HG03439 (cell line): ENCODE measurements around the gene OR10V1.
"Not testable (repeated sequence)": the region's sequence is repeated elsewhere in the genome, so short reads cannot be mapped to it uniquely, and the experiment has no call there.

Experiments
- ATAC-seq: cut with Tn5 transposase; IDR thresholded peaks from one replicate; pipeline ENCODE4 v1.9.1; 2021; ENCODE audit warnings: mild to moderate bottlenecking, moderate library complexity; ENCODE audit not compliant: unreplicated experiment

The OR10V1 gene

DNA sequence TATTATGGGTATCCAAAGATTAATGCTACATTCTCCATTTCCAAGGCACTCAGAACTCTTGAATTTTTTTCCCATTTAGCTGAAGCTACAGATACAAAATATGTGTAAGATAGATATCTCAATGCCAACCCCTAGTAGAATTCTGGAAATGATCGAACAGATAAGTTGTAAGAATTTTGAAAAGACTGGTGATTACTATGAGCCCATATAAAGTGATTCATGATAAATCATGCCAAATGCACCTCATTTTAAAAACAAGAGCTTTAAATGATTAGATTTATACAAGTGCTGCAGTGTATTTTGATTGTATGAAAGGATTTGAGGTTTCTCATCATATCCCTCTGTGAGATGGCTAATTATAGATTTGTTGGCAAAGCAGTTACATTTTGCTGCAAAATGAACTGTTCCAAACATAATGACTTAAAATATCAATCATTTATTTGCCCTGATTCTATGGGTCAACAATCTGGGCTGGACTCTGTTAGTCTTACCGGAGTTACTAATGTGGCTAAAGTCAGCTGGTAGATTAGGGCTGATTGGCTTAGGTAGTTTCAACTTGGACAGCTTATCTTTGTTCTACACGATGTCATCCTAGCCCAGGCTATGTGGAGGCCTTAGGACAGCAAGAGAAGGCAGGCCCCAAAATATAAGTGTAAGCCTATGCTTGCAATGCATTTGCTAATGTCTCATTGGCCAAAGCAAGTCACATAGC is 3.4 kb downstream of the OR10V1 start:
- ATAC-seq, result no peak

DNA sequence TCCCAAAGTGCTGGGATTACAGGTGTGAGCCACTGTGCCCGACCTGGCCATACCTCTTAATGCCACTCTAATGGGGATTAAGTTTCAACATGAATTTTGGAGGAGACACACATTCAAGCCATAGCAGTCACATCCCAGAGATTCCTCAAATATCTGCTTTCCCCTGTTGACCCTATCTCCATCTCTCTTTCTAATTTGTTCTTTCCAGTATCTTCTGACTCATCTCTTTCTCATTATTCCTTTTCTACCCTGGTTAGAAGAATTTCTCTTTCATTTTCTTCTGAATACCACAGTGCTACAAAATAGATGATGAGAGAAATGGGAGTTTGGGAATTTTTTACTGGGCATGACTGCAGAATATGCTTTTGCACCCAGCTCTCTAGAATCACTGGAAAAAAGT is 5.1 kb downstream of the OR10V1 start:
- ATAC-seq, result no peak

DNA sequence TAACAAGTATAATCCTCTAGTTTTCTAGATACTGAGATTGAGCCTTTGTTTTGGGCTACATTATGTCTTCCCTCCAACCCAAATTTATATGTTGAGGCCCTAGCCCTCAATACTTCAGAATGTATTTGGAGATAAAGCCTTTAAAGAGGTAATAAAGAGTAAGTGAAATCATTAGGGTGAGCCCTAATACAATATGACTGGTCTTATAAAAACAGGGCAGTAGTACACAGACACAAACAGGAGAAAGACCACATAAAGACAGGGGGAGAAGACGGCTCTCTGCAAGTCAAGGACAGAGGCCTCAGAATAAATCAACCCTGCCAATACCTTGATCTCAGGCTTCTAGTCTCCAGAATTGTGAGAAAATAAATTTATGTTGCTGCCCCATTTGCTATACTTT is 6.3 kb downstream of the OR10V1 start:
- no peak for ATAC-seq

DNA sequence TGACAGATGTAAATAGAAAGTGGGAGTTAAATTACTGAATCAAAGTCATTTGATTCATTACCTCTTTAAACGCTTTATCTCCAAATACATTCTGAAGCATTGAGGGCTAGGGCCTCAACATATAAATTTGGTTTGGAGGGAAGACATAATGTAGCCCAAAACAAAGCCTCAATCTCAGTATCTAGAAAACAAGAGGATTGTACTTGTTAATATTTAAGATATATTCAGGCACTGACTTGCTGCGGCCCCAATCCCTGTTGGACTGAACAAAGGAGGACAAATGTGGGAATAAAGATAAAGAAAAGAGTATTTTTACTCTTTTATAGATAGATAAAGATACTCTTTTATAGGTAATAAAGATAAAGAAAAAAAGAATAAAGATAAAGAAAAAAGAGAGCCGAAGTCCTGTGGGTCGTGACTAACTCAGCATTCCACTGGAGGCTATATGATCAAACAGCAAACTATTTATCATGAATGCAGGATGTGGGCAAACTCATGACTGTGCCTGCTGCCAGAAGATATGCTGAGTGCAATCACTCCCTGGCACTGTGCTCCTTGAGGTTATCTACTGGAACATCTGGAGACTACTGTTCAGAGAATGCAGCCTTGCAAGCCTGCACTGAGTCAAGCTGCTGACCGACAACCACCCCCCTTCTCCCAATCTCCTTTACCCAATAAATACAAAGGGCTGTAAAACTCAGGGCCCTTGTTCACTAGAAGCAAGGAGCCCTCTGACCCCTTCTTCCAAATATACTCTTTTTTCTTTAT is 6.9 kb downstream of the OR10V1 start:
- no peak for ATAC-seq

DNA sequence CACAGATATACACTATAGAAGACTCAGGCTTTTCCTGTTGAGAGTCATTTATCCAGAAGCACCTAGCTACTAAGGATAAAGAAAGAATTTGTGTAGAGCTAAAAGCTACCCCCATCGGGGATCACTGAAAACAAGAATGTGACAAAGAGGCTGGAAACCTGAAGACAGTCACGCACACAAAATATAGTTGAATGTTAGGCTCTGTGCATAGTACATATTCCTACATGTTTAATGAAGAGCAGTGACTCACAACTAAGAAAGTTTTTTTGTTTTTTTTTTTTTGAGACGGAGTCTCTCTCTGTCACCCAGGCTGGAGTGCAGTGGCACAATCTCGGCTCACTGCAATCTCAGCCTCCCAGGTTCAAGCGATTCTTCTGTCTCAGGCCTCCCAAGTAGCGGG is 8.4 kb downstream of the OR10V1 start:
- ATAC-seq, result no peak

DNA sequence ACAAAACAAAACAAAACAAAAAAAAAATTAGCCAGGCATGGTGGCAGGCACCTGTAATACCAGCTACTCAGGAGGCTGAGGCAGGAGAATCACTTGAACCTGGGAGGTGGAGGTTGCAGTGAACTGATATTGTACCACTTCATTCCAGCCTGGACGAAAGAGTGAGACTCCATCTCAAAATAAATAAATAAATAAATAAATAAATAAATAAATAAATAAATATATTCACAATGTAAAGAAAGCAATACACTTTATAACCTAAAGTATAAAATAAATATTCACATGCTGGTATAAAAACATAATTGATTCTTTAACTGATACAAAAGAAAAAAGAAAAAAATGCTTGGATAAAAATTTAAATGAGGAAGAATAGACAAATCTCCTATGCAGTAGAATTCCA is 10.1 kb downstream of the OR10V1 start:
- not testable (repeated sequence) for ATAC-seq

DNA sequence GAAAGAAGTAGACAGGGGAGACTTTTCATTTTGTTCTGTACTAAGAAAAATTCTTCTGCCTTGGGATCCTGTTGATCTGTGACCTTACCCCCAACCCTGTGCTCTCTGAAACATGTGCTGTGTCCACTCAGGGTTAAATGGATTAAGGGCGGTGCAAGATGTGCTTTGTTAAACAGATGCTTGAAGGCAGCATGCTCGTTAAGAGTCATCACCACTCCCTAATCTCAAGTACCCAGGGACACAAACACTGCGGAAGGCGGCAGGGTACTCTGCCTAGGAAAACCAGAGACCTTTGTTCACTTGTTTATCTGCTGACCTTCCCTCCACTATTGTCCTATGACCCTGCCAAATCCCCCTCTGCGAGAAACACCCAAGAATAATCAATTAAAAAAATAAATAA is 13.5 kb downstream of the OR10V1 start:
- not testable (repeated sequence) for ATAC-seq

DNA sequence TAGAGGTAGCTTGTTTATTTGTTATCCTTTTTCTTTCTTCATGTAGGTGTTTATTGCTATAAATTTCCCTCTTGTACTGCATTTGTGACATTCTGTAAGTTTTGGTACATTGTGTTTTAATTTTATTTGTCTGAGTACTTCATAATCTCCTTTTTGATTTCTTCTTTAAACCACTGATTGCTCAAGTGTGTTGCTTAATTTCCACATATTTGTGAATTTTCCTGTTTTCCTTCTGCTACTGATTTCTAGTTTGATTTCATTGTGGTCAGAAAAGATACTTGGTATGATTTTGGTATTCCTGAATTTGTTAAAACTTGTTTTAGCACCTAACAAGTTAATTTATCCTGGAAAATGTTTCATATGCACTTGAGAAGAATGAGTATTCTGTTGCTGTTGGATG is 15.1 kb downstream of the OR10V1 start:
- no peak for ATAC-seq

DNA sequence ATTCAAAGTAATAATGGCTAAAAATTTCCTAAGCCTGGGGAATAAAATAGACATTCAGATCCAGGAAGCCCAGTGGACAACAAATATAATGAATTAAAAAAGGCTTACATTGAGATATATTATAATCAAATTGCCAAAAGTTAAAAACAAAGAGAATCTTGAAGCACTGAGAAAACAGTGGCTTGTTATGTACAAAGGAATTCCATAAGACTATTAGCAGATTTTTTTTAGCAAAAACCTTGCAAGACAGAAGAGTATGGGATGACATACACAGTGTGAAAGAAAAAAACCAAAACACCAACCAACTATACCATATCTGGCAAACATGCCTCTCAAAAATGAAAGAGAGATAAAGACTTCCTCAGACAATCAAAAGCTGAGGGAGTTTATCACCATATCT is 20.7 kb downstream of the OR10V1 start:
- ATAC-seq, result no peak

DNA sequence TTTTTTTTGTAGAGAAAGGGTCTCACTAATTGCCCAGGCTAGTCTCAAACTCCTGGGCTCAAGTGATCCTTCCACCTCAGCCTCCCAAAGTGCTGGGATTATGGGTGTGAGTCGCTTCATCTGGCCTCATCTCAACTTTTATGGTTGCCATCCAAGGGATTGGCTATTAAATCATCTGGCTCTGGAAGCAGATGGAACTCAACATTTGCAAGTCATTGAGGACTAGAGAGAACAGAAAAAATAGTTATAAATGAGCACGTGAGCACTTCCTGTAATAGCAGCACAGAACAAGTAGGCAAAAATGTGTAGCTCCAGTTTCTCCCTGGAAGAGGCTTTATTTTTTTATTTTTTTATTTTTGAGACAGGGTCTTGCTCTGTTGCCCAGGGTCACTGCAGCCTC is 22.5 kb downstream of the OR10V1 start:
- no peak for ATAC-seq

DNA sequence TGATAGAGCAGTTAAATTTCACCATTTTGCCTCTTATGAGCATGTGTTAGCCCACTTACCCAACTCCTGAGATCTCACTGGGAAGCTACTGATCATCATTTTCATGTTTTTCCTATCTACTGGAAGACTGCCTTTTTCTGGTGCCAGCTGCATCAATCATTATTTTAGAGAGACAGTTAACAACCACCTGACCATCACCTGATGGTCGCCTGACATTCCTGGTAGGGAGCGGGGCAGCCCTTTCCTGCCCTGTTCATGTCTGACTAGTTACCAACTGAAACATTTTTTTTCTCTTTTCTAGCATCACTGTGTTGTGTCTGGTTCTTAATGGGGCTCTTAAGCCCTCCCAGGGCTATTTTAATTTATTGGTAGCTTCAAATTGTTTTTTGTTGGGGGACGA is 24.6 kb downstream of the OR10V1 start:
- no peak for ATAC-seq

DNA sequence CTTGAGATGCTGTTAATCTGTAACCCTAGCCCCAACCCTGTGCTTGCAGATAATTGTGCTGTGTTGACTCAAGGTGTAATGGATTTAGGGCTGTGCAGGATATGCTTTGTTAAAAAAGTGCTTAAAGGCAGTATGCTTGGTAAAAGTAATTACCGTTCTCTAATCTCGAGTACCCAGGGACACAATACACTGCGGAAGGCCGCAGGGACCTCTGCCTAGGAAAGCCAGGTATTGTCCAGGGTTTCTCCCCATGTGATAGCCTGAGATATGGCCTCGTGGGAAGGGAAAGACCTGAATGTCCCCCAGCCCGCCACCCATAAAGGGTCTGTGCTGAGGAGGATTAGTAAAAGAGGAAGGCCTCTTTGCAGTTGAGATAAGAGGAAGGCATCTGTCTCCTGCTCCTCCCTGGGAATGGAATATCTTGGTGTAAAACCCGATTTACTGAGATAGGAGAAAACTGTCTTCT is 32.4 kb downstream of the OR10V1 start:
- ATAC-seq, result not testable (repeated sequence)

DNA sequence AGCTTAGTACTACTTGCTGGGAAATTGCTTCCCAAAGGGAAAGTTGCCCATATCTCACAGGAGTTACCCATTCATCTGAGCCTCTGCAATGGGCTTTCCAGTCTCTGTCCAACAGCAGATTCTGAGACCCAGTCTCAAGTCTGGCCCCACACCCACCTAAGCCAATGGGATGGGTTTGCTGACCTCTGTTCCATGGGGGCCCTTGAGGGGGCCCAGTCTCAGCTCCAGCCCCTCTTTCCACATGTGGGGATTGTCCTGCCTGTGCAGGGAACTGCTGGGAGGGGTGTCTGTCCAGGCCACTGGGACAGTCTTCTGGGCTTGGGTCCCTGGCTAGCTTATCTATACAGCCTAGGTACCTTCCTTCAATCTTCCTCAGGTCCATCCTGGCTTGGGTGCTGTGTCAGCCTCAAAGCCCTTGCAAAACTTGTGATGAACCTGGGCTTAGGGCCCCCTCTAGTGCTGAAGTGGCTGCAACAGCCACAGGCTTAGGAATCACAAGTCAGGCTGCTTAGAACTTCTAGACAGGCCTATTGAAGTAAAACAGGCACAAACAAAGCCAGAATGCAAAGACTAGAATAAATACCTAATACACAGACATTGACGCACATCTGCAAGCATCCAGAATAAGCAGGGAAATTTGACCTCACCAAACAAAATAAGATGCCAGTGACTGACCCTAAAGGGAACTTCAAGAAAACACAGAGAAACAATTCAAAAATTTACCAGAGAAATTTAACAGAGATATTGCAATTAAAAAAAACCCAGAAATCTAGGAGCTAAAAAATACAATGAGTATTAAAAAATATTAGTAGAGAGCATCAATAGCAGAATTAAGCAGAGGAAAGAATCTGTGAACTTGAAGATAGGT is 33.1 kb downstream of the OR10V1 start:
- peak; percentile 66 for ATAC-seq

DNA sequence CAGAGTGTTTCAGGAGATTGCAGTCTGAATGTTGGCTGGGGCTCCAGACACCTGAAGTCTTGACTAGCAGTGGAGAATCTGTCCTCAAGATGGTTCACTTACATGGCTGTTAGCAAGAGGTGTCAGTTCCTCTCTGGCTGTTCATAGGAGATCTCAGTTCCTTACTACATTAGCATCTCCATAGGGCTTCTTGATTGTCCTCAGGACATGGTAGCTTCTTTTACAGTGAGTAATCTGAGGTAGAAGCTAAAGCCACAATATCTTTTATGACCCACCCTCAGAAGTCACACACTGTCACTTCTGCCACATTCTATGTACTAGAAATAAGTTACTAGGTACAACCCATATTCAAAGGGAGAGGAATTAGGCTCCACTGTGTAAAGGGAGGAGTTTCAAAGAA is 34.3 kb downstream of the OR10V1 start:
- ATAC-seq, result no peak

DNA sequence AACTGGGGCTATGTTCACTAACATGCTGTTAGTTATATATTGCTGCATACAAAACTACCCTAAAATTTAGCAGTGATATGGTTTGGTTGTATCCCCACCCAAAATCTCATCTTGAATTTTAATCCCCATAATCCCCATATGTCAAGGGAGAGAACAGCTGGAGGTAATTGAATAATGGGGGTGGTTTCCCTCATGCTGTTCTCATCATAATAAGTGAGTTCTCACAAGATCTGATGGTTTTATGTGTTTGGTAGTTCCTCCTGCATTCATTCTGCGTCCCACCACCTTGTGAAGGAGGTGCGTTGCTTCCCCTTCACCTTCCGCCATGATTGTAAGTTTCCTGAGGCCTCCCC is 34.9 kb downstream of the OR10V1 start:
- no peak for ATAC-seq

DNA sequence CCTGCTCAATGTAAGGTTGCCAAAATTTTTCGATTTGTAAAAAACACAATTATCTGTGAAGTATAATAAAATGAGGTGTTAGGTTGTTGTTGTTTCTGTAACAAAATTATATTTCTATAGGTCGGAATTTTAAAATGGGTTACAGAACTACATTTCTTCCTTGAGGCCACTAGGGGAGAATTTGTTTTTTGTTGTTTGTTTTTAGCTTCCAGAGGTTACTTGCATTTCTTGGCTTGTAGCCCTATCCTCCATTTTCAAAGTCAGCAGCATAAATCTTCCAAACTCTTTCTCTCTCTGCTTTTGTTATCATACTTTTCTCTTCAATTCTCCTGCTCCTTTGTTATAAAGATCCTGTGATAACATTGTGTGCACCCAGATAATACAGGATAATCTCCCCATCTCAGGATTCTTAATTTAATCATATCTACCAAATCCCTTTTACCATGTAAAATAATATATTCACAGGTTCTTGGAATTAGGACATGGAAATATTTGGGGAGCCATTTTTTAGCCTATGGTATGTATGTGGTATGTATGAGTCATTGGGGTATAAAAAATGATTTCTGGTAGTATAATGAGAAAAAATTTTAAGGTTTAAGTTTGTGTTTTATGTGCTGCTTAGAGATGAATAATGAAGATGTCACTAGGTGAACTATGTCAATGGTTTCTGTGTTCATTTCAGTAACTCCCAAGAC is 35.4 kb downstream of the OR10V1 start:
- no peak for ATAC-seq

DNA sequence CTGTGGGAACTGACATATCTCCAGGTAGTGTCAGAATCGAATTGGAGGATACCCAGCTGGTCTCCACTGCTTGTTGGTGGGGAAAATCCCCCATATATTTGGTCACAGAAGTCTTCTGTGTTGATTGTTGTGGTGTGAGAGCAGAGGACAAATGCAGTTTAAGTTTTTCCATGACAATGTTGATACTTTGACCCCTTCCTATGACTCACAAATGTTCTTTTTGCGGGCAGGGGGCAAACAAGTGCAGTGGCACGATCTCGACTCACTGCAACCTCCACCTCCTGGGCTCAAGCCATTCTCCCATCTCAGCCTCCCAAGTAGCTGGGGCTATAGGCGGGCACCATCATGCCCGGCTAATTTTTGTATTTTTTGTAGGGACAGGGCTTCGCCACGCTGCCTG is 37.4 kb downstream of the OR10V1 start:
- ATAC-seq, result no peak

DNA sequence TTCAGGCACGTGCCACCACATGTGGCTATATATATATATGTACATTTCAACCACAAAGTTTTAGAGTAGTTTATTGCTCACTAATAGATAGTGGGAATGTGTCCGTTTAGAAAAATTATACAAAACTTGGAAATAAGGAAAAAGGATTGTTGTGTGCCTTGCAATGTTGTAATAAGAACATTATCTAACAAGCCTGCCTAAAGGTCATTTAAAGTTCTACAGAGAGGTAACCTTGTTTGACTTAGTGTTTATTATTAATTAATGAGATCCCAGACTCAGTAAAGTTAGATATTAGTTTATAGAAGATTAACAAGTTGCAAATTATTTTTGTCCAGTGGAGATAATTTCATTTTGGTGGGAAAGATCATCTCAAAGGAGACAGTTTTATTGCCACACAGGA is 39.4 kb downstream of the OR10V1 start:
- ATAC-seq, result no peak

DNA sequence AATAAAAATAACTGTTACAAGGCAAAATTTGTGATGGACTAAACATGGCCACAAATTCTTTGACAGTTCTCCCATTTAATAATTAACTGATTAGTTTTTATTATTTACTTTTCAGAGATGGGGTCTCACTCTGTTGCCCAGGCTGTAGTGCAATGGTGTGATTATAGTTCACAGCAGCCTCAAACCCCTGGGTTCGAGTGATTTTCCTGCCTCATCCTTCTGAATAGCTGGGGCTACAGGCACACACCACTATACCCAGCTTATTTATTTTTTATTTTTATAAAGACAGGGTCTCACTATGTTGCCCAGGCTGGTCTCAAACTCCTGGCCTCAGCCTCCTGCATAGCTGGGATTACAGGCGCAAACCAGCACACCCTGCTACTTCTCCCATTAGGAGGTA is 40.4 kb downstream of the OR10V1 start:
- no peak for ATAC-seq

DNA sequence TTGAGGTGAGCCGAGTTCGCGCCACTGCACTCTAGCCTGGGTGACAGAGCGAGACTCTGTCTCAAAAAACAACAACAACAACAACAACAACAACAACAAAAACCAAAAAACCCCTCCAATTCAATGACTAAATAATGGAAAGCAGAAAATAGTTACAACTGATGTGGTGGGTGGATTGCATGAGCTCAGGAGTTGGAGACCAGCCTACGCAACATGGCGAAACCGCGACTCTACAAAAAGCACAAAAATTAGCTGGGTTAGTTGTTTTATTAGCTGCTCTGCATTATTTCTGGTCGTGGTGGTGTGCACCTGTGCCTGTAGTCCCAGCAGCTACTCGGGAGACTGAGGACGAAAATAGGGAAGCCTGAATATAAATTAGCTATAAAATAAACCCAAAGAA is 42.2 kb downstream of the OR10V1 start:
- ATAC-seq, result no peak

DNA sequence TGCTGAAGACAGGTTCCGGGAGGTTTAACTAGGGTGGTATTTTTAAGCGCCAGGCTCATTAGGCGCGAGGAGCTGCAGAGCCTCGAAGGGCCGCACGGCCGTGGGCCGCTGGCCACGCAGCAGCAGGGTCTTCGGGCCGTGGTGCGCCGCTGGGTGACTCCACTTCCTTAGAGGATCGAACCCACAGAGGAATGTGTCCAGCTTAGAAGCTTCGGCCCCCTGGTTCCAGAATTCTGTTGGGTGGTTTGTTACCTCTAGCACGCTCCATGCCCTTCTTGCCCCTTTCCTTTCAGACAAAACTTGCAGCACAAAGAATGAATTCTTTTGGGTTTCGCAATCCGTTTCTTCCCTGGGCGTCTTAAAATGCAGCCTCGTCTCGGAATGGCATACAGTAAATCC is 44.0 kb downstream of the OR10V1 start:
- ATAC-seq, result no peak
